GM20000 (cell line): ENCODE data around the gene SEC24C.

Experiments used
- DNase-seq: peaks from one replicate; pipeline ENCODE4 v3.0.0; 2012; ENCODE audit warnings: low spot score
- CTCF ChIP-seq: IDR thresholded peaks from 2 replicates; pipeline ENCODE4 v1.5.1; 2012; ENCODE audit warnings: mild to moderate bottlenecking, control low read depth; ENCODE audit errors: extremely low read depth, missing control alignments

The SEC24C gene

DNA sequence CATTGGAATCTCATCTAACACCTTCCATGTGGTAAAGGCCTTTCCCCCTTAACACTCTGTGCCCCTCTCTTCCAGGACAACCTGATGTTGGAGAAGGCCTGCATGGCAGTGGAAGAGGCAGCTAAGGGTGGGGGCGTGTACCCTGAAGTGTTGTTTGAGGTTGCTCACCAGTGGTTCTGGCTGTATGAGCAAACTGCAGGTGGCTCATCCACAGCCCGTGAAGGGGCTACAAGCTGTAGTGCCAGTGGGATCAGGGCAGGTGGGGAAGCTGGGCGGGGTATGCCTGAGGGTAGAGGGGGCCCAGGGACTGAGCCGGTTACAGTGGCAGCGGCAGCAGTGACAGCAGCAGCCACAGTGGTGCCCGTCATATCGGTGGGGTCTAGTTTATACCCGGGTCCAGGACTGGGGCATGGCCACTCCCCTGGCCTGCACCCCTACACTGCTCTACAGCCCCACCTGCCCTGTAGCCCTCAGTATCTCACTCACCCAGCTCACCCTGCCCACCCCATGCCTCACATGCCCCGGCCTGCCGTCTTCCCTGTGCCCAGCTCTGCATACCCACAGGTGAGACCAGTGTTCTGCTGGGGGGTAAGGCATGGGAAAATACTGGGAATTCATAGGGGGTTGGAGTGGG, 54.9 kb downstream of the SEC24C start:
- DNase-seq = no peak
- no peak for TF ChIP-seq CTCF

DNA sequence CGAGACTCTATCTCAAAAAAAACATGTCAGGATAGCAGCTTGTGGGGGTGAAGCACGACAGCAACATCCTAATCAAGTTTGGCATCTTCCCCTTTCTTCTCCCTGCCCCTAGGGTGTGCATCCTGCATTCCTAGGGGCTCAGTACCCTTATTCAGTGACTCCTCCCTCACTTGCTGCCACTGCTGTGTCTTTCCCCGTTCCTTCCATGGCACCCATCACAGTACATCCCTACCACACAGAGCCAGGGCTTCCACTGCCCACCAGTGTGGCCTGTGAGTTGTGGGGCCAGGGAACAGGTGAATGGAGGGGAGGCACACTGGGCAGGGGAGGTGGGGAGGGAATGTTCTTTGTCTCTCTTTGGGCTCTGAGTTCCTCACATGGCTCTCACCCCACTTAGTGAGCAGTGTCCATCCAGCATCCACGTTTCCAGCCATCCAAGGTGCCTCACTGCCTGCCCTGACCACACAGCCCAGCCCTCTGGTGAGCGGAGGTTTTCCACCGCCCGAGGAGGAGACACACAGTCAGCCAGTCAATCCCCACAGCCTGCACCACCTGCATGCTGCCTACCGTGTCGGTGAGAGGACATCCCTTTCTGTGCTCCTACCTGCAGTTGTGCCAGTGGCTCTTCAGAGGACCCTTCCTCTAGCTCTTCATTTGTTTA, 55.9 kb downstream of the SEC24C start:
- no peak for DNase-seq
- TF ChIP-seq CTCF = no peak

DNA sequence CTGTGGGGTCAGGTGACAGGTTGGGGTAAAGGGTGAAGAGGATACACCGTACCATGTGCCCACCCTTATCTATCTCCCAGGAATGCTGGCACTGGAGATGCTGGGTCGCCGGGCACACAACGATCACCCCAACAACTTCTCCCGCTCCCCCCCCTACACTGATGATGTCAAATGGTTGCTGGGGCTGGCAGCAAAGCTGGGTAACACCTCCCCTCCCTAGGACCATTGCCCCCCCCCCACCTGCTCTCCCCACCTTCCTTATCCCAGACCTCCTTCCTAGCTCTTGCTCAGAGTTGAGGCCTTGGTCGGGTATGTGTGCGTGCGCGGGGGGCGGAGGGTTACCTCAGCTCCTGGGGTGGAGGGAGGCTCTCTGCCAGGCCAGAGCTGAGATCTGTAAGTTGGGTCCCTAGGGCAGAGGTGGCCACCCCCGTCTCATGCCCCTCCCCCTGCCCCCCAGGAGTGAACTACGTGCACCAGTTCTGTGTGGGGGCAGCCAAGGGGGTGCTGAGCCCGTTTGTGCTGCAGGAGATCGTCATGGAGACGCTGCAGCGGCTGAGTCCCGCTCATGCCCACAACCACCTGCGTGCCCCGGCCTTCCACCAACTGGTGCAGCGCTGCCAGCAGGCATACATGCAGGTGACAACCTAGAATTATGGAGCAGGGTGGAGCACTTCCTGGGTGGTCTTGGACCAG, 56.5 kb downstream of the SEC24C start:
- DNase-seq = no peak
- no peak for TF ChIP-seq CTCF

DNA sequence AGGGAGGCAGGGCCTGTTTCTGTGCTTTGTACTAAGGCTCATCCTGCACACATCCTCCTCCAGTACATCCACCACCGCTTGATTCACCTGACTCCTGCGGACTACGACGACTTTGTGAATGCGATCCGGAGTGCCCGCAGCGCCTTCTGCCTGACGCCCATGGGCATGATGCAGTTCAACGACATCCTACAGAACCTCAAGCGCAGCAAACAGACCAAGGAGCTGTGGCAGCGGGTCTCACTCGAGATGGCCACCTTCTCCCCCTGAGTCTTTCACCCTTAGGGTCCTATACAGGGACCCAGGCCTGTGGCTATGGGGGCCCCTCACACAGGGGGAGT, 57.0 kb downstream of the SEC24C start:
- TF ChIP-seq CTCF = no peak
- DNase-seq = no peak

DNA sequence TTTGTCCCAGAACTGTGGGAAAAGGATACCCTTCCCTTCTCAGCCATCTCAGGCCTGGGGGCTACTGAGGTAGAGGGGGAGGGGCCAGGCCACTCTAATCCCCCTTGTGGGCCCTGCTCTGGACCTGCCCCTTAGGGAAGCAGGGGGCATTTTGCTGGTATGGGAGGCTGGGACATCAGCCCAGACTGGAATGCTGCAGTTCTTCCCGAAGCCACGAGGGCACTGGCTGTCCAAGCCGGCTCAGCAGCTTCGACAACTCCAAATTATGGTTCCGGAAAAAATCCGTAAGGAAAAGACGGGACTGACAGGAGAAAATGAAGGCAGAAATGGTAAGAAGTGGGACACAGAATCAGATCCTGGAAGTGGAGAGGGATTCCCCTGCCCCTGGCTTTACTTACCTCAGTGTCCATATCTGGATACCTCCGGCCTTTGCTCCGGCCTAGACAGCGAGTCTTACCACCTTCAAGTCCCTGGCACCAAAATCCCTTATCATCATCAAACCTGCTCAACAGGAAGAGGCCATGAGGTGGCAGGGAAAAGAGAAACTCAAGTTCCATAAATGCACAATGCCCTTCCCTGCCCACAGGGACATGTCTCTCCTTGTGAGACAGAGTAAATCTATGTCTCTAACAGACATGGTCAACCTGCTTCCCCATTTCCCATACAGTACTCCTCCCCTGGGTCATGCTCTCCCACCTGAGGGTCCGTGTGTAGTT, 58.3 kb downstream of the SEC24C start:
- TF ChIP-seq CTCF = no peak
- no peak for DNase-seq

GRCh38 chr10:73803680-73804286, 59.6 kb downstream of the SEC24C start:
- peak; percentile 85 for DNase-seq

More at GRCh38 chr10:73803680-73804286, 59.6 kb downstream of the SEC24C start:
- TF ChIP-seq CTCF = no peak
